Neural cell (in vitro differentiated cells): ENCODE measurements around the gene CTNNB1.

Experiments used
- CTCF ChIP-seq: fragments of 450-650 bp; IDR thresholded peaks from 2 replicates; pipeline ENCODE4 v1.5.1; 2014; ENCODE audit warnings: antibody characterized with exemption, mild to moderate bottlenecking, moderate library complexity; ENCODE audit not compliant: poor library complexity, severe bottlenecking
- EZH2 ChIP-seq: fragments of 200-600, 300-800 bp; shearing (Covaris generic), sonication (generic); IDR thresholded peaks from 2 replicates; pipeline ENCODE4 v1.6.1; 2014; ENCODE audit warnings: antibody characterized with exemption, low read length, borderline replicate concordance, mild to moderate bottlenecking; ENCODE audit not compliant: insufficient read depth, poor library complexity, severe bottlenecking
- REST ChIP-seq: IDR thresholded peaks from 2 replicates; pipeline ENCODE4 v1.6.1; 2012; ENCODE audit warnings: borderline replicate concordance
- TAF1 ChIP-seq: IDR thresholded peaks from 2 replicates; pipeline ENCODE4 v1.6.1; 2012; ENCODE audit warnings: low read depth

GRCh38 chr3:41167722-41168497, 31.4 kb upstream of the CTNNB1 start:
- TF ChIP-seq CTCF, result no peak
- TF ChIP-seq EZH2, result no peak
- TF ChIP-seq TAF1, result no peak
- no peak for TF ChIP-seq REST
